Thyroid gland (tissue), 4 donors: ENCODE measurements around the gene CHST10. TPM values are rescaled to one million over a fixed set of nuclear protein-coding genes. Genes with fewer than 3 reads are reported as not detected.
"Not testable (repeated sequence)": the region's sequence is repeated elsewhere in the genome, so short reads cannot be mapped to it uniquely, and the experiment has no call there.

Source experiments
- DNase-seq, 2 donors: peaks; one replicate each; pipeline ENCODE4 v3.0.0-alpha.2; 2019
- H3K27ac ChIP-seq, 3 donors: fragments of 200-600 bp; sonication (generic); 1 replicate in 2 of 3; 2 replicates in 1 of 3; pipeline ENCODE4 v1.5.1; 2016 to 2019; ENCODE audit warnings: mild to moderate bottlenecking in 1 of 3, moderate library complexity in 1 of 3
- H3K27me3 ChIP-seq: fragments of 200-600 bp; sonication (generic); one replicate; pipeline ENCODE4 v1.5.1; 2019
- H3K36me3 ChIP-seq, 2 donors: fragments of 200-600 bp; sonication (generic); one replicate each; pipeline ENCODE4 v1.5.1; 2016 to 2019
- H3K4me1 ChIP-seq, 2 donors: fragments of 200-600 bp; sonication (generic); one replicate each; pipeline ENCODE4 v1.5.1; 2017 to 2019
- H3K4me3 ChIP-seq, 3 donors: fragments of 200-600 bp; sonication (generic); replicated peaks in 1 of 3; 1 replicate in 2 of 3; 2 replicates in 1 of 3; pipeline ENCODE4 v1.5.1; 2016; ENCODE audit warnings: mild to moderate bottlenecking in 1 of 3
- H3K9me3 ChIP-seq: fragments of 200-600 bp; sonication (generic); one replicate; pipeline ENCODE4 v1.5.1; 2017
- POLR2A ChIP-seq, 2 donors: fragments of 450-650 bp; IDR thresholded peaks; one replicate each; pipeline ENCODE4 v1.6.1; 2017; ENCODE audit warnings: antibody characterized with exemption in 2 of 2, mild to moderate bottlenecking in 2 of 2, moderate library complexity in 1 of 2
- WGBS, 2 donors: methylation state at CpG; one replicate each; pipeline ENCODE4 v1.1.5; 2017; 5-methylcytosine and 5-hydroxymethylcytosine counted together
- intact Hi-C: fragments of 100-400 bp; cut with DNase I; formaldehyde crosslinking; loops from one replicate; pipeline ENCODE4 v1.15.1; 2023
- small RNA-seq: library from RNA; depleted of rRNA; stranded (forward); fragments of <200 nt; gene quantifications from one replicate; pipeline ENCODE3, GENCODE V24; 2016
- total RNA-seq, 4 donors: library from RNA; depleted of rRNA; stranded (reverse); fragments of >200 nt; gene quantifications; one replicate each; pipeline ENCODE4 v1.2.3, GENCODE V29; 2016
- TF ChIP-seq, protein P1 (sequence below), 6 experiments: fragments of 200-600 bp in 3 of 6; fragments of 450-650 bp in 3 of 6; sonication (generic) in 3 of 6; IDR thresholded peaks; one replicate each; pipeline ENCODE4 v1.5.1; 2016 to 2019; ENCODE audit warnings: antibody characterized with exemption in 6 of 6, mild to moderate bottlenecking in 2 of 6, inconsistent platforms in 1 of 6, moderate library complexity in 1 of 6

The CHST10 gene
- total RNA-seq, 4 donors from 2014 or later: 12.9 to 18.3 (median 14.5) TPM

DNA sequence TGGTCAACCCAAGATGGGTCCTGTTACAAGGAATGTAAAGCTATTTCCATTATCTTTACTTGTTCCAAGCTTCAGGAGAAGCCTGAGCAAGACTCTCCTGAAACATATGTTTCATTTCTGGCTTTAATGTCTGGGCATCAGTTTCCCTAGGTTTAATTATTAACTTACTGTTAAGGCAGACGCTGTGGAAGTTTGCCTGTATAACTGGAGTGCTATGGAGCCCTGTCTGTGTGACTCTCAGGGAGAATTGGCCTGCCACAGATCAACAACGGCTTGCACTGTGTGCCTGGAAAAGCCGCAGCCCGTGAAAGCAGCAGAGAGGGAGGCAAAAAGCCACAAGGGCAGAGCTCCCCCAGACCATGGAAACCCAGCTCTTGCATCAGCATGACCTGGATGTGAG lies 73.0 kb downstream of the CHST10 start:
- peaks cover 14 to 20% of the 10 kb centered on the region in 2 donors for H3K4me1 ChIP-seq
- no peak overlapping the region for H3K27ac ChIP-seq
- DNase-seq: no peak
- no peaks in the 10 kb centered on the region for H3K36me3 ChIP-seq
- whole genome bisulfite sequencing, 2 donors: 86 to 88% methylated on average over 4 of the region's 4 CpGs
- no peaks in the 10 kb centered on the region for H3K9me3 ChIP-seq
- H3K27me3 ChIP-seq: no peaks in the 10 kb centered on the region
- intact Hi-C loops: no loop called here
- TF ChIP-seq POLR2A (IDR thresholded peaks at IDR 0.05): no peak
- TF ChIP-seq, protein P1, sequence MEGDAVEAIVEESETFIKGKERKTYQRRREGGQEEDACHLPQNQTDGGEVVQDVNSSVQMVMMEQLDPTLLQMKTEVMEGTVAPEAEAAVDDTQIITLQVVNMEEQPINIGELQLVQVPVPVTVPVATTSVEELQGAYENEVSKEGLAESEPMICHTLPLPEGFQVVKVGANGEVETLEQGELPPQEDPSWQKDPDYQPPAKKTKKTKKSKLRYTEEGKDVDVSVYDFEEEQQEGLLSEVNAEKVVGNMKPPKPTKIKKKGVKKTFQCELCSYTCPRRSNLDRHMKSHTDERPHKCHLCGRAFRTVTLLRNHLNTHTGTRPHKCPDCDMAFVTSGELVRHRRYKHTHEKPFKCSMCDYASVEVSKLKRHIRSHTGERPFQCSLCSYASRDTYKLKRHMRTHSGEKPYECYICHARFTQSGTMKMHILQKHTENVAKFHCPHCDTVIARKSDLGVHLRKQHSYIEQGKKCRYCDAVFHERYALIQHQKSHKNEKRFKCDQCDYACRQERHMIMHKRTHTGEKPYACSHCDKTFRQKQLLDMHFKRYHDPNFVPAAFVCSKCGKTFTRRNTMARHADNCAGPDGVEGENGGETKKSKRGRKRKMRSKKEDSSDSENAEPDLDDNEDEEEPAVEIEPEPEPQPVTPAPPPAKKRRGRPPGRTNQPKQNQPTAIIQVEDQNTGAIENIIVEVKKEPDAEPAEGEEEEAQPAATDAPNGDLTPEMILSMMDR (IDR thresholded peaks at IDR 0.05): no peak
- no peak overlapping the region for H3K4me3 ChIP-seq

DNA sequence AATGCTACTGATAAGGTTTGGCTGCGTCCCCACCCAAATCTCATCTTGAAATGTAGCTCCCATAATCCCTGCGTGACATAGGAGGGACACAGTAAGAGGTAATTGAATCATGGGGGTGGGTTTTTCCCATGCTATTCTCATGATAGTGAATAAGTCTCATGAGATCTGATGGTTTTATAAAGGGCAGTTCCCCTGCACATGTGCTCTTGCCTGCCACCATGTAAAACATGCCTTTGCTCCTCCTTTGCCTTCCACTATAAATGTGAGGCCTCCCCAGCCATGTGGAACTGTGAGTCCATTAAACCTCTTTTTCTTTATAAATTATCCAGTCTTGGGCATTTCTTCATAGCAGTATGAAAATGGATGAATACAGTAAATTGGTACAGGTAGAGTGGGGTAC lies 75.0 kb downstream of the CHST10 start:
- peaks cover 16 to 20% of the 10 kb centered on the region in 2 donors for H3K4me1 ChIP-seq
- DNase-seq, H3K27ac ChIP-seq, H3K4me3 ChIP-seq, H3K9me3 ChIP-seq, H3K27me3 ChIP-seq, H3K36me3 ChIP-seq, intact Hi-C loops: not testable (repeated sequence)
- WGBS, 2 donors: 88 to 96% methylated on average over 2 of the region's 2 CpGs

Small RNA genes lying within 50 kb of the gene (small RNA-seq; reads per million reads assigned to genes)
- gene AC012493.2: not detected
- not detected for gene AC012493.3

Other genes with a start within 250 kb of the CHST10 start
- 10 to 100 TPM in 3 of 4 donors, 1 to 10 TPM in 1; 7.0 to 32.0 (median 17.1) TPM for gene LONRF2, start 95.2 kb downstream of the CHST10 start, total RNA-seq
- gene NMS, start 52.8 kb upstream of the CHST10 start, total RNA-seq: not detected
- 10 to 100 TPM in 2 of 4 donors, 1 to 10 TPM in 2; 6.6 to 13.3 (median 10.7) TPM for gene PDCL3, start 145.3 kb upstream of the CHST10 start, total RNA-seq